Activated CD8-positive, alpha-beta memory T cell treated with anti-CD3 and anti-CD28 coated beads, Interleukin-2, amount 50 U/mL, for 24 hours (primary cell): ENCODE results near the gene ZFP64.
"Not testable (repeated sequence)": the region's sequence is repeated elsewhere in the genome, so short reads cannot be mapped to it uniquely, and the experiment has no call there.

Experiments used
- DNase-seq: peaks from one replicate; pipeline ENCODE4 v3.0.0-alpha.2; 2020; ENCODE audit errors: extremely low read depth

Gene ZFP64

GRCh38 chr20:52154575-52154974, 37.0 kb downstream of the ZFP64 start:
- DNase-seq = no peak

GRCh38 chr20:52153896-52154295, 37.7 kb downstream of the ZFP64 start:
- no peak for DNase-seq

GRCh38 chr20:52152921-52153320, 38.7 kb downstream of the ZFP64 start:
- no peak for DNase-seq

- no peak for DNase-seq
Measured at GRCh38 chr20:52152416-52152815, 39.2 kb downstream of the ZFP64 start.

- DNase-seq = no peak
Measured at GRCh38 chr20:52150440-52151258, 40.9 kb downstream of the ZFP64 start.

GRCh38 chr20:52145587-52145986, 46.0 kb downstream of the ZFP64 start:
- no peak for DNase-seq

GRCh38 chr20:52143277-52143676, 48.3 kb downstream of the ZFP64 start:
- no peak for DNase-seq

GRCh38 chr20:52142757-52143156, 48.8 kb downstream of the ZFP64 start:
- no peak for DNase-seq

GRCh38 chr20:52139986-52140385, 51.6 kb downstream of the ZFP64 start:
- DNase-seq = no peak

GRCh38 chr20:52137850-52138249, 53.7 kb downstream of the ZFP64 start:
- no peak for DNase-seq

- DNase-seq = not testable (repeated sequence)
Measured at GRCh38 chr20:52133714-52134113, 57.9 kb downstream of the ZFP64 start.

- no peak for DNase-seq
Measured at GRCh38 chr20:52132337-52132736, 59.2 kb downstream of the ZFP64 start.

- no peak for DNase-seq
Measured at GRCh38 chr20:52131048-52131643, 60.4 kb downstream of the ZFP64 start.

GRCh38 chr20:52130406-52130805, 61.2 kb downstream of the ZFP64 start:
- DNase-seq = no peak

GRCh38 chr20:52129611-52130010, 62.0 kb downstream of the ZFP64 start:
- no peak for DNase-seq

GRCh38 chr20:52127309-52127708, 64.3 kb downstream of the ZFP64 start:
- no peak for DNase-seq

- DNase-seq = no peak
Measured at GRCh38 chr20:52124821-52125220, 66.8 kb downstream of the ZFP64 start.

- no peak for DNase-seq
Measured at GRCh38 chr20:52118696-52119095, 72.9 kb downstream of the ZFP64 start.

- no peak for DNase-seq
Measured at GRCh38 chr20:52118016-52118623, 73.5 kb downstream of the ZFP64 start.

- no peak for DNase-seq
Measured at GRCh38 chr20:52110456-52110855, 81.1 kb downstream of the ZFP64 start.

- no peak for DNase-seq
Measured at GRCh38 chr20:52105442-52106422, 85.8 kb downstream of the ZFP64 start.
